Endothelial cell of umbilical vein (primary cell): ENCODE measurements around the gene CACNA1S.

Experiments used
- EZH2 ChIP-seq: IDR thresholded peaks from 2 replicates; pipeline ENCODE4 v1.6.1; 2012; ENCODE audit warnings: borderline replicate concordance, low read depth, mild to moderate bottlenecking, moderate library complexity, low read length, inconsistent platforms; ENCODE audit not compliant: severe bottlenecking
- MYC ChIP-seq: IDR thresholded peaks from one replicate; pipeline ENCODE4 v1.6.1; 2011; ENCODE audit warnings: mild to moderate bottlenecking, low read depth, low read length
- POLR2A ChIP-seq: IDR thresholded peaks from 2 replicates; pipeline ENCODE4 v1.6.1; 2012; ENCODE audit warnings: low read depth, mild to moderate bottlenecking, control low read depth, low read length
- POLR2AphosphoS5 ChIP-seq: IDR thresholded peaks from 2 replicates; pipeline ENCODE4 v1.6.1; 2012; ENCODE audit warnings: low read depth, mild to moderate bottlenecking, control low read depth, low read length, moderate library complexity; ENCODE audit not compliant: insufficient read depth
- TF ChIP-seq, protein P1 (sequence below), 2 donors: IDR thresholded peaks; 1 replicate in 1 of 2; 2 replicates in 1 of 2; pipeline ENCODE4 v1.5.1; 2011; ENCODE audit warnings: low read length in 2 of 2, mild to moderate bottlenecking in 2 of 2, moderate library complexity in 2 of 2, control low read depth in 1 of 2, inconsistent platforms in 1 of 2, low read depth in 1 of 2; ENCODE audit not compliant: insufficient read depth in 1 of 2; ENCODE audit errors: extremely low read depth in 1 of 2
- TF ChIP-seq, protein P2 (sequence below): IDR thresholded peaks from 2 replicates; pipeline ENCODE4 v1.6.1; 2011; ENCODE audit not compliant: insufficient read depth, insufficient read length

DNA sequence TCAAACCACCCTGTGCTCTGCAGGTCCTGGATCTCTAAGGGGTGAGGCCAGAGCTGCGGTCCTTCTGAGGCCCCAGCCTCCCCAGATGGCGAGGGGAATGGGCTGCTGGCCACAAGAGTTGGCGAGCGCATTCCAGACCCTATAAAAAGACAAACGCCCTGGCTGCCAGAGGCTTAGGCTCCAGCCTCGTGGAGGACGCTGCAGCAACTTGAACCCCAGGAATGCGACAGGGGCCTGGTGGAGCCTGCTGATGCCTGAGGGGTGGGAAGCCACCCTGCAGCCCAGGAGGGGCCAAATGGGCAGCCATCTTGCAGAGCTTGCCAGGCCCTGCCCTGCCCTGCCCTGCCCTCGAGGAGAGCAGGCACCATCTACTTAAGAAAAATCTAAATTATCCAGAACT lies 8.6 kb downstream of the CACNA1S start:
- TF ChIP-seq POLR2A (no peak), EZH2 (no peak), POLR2AphosphoS5 (no peak), MYC (no peak)
- TF ChIP-seq, protein P1, sequence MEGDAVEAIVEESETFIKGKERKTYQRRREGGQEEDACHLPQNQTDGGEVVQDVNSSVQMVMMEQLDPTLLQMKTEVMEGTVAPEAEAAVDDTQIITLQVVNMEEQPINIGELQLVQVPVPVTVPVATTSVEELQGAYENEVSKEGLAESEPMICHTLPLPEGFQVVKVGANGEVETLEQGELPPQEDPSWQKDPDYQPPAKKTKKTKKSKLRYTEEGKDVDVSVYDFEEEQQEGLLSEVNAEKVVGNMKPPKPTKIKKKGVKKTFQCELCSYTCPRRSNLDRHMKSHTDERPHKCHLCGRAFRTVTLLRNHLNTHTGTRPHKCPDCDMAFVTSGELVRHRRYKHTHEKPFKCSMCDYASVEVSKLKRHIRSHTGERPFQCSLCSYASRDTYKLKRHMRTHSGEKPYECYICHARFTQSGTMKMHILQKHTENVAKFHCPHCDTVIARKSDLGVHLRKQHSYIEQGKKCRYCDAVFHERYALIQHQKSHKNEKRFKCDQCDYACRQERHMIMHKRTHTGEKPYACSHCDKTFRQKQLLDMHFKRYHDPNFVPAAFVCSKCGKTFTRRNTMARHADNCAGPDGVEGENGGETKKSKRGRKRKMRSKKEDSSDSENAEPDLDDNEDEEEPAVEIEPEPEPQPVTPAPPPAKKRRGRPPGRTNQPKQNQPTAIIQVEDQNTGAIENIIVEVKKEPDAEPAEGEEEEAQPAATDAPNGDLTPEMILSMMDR (IDR thresholded peaks at IDR 0.05; ENCODE audit: extremely low read depth in 1 of 2, insufficient read depth in 1 of 2, low read depth in 1 of 2, low read length in 2 of 2) = no peak
- TF ChIP-seq, protein P2, sequence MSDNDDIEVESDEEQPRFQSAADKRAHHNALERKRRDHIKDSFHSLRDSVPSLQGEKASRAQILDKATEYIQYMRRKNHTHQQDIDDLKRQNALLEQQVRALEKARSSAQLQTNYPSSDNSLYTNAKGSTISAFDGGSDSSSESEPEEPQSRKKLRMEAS = no peak
